GM21367 (cell line): Measurements from ENCODE around the gene ANAPC16.
"Not testable (repeated sequence)": the region's sequence is repeated elsewhere in the genome, so short reads cannot be mapped to it uniquely, and the experiment has no call there.

Source experiments
- ATAC-seq: cut with Tn5 transposase; IDR thresholded peaks from one replicate; pipeline ENCODE4 v1.9.1; 2021; ENCODE audit not compliant: unreplicated experiment

The ANAPC16 gene

GRCh38 chr10:72215611-72216549 is at the start of gene ANAPC16, which contains the start of gene ASCC1:
ANAPC16 (plus strand) TSS chr10:72216012; CDS start chr10:72223915, 7,903 bp downstream.
ASCC1 (minus strand) TSS chr10:72216276; CDS start chr10:72213298, 2,978 bp downstream.
- peak; percentile 74 for ATAC-seq

GRCh38 chr10:72167118-72167517 is 48.7 kb upstream of the ANAPC16 start:
- ATAC-seq: no peak

GRCh38 chr10:72170263-72170662 is 45.5 kb upstream of the ANAPC16 start:
- ATAC-seq: no peak

GRCh38 chr10:72170733-72171132 is 45.1 kb upstream of the ANAPC16 start:
- ATAC-seq: no peak

GRCh38 chr10:72171175-72171630 is 44.6 kb upstream of the ANAPC16 start:
- no peak for ATAC-seq

- no peak for ATAC-seq
These were observed 42.6 kb upstream of the ANAPC16 start for GRCh38 chr10:72173262-72173618.

GRCh38 chr10:72173619-72174296 is 42.1 kb upstream of the ANAPC16 start:
- ATAC-seq: no peak

- no peak for ATAC-seq
These were observed 41.5 kb upstream of the ANAPC16 start for GRCh38 chr10:72174297-72174662.

- no peak for ATAC-seq
These were observed 40.7 kb upstream of the ANAPC16 start for GRCh38 chr10:72175149-72175548.

GRCh38 chr10:72176701-72177100 is 39.1 kb upstream of the ANAPC16 start:
- no peak for ATAC-seq

- no peak for ATAC-seq
These were observed 38.4 kb upstream of the ANAPC16 start for GRCh38 chr10:72177454-72177853.

GRCh38 chr10:72184156-72184555 is 31.7 kb upstream of the ANAPC16 start:
- ATAC-seq: no peak

GRCh38 chr10:72186258-72186981 is 29.4 kb upstream of the ANAPC16 start:
- ATAC-seq: no peak

GRCh38 chr10:72186982-72187330 is 28.9 kb upstream of the ANAPC16 start:
- ATAC-seq: no peak

GRCh38 chr10:72194949-72195348 is 20.9 kb upstream of the ANAPC16 start:
- no peak for ATAC-seq

- no peak for ATAC-seq
These were observed 14.9 kb upstream of the ANAPC16 start for GRCh38 chr10:72200883-72201282.

GRCh38 chr10:72201293-72201692 is 14.5 kb upstream of the ANAPC16 start:
- ATAC-seq: no peak

GRCh38 chr10:72204296-72204695 is 11.5 kb upstream of the ANAPC16 start:
- no peak for ATAC-seq

GRCh38 chr10:72204724-72205123 is 11.1 kb upstream of the ANAPC16 start:
- no peak for ATAC-seq

GRCh38 chr10:72206511-72207229 is 9.1 kb upstream of the ANAPC16 start:
- no peak for ATAC-seq

GRCh38 chr10:72208526-72208925 is 7.3 kb upstream of the ANAPC16 start:
- not testable (repeated sequence) for ATAC-seq
